GM12892 (cell line): ENCODE measurements around the gene METAP2.

Source experiments
- POLR2A ChIP-seq: IDR thresholded peaks from 2 replicates; pipeline ENCODE4 v1.6.1; 2011; ENCODE audit warnings: low read depth, low read length, control low read depth
- POLR2AphosphoS5 ChIP-seq: IDR thresholded peaks from 2 replicates; pipeline ENCODE4 v1.6.1; 2011; ENCODE audit warnings: low read depth, low read length, control low read depth

DNA sequence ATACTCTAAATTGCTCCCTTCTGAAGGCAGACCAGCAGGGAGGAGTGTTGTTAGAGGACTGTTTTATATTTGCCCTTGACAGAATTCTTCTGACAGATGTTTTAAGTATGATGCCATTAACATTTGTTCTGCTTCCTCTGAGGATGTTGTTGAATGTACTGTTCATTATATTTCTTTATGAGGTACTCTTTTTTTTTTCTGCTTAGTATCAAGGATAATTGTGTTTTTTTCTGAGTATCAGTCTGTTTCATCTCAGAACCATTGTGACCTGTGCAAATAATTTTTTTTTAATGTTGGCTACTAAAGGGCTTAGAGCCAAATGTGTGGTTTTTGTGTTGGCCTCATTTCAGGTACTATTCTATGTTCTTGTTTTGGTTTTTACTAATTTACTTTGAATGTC is 10.6 kb downstream of the METAP2 start:
- no peak for TF ChIP-seq POLR2AphosphoS5
- no peak for TF ChIP-seq POLR2A
